Measurements from ENCODE around the gene TRHDE.

GRCh38 chr12:72323881-72324280, 51.7 kb downstream of the TRHDE start:
- no peak for TF ChIP-seq CTCF (IDR thresholded peaks at IDR 0.05)
- no peak for TF ChIP-seq POLR2A (IDR thresholded peaks at IDR 0.05)

Measured in lower leg skin (tissue), 3 donors.